HCT116 (cell line): Measurements from ENCODE around the gene SLC25A53. TPM values are rescaled to one million over a fixed set of nuclear protein-coding genes. Genes with fewer than 3 reads are reported as not detected.

Source experiments
- ATAC-seq: fragments of 200-7000 bp; cut with Tn5 transposase; 2 replicates; pipeline ENCODE4 v1.9.1; 2020; ENCODE audit warnings: mild to moderate bottlenecking, moderate library complexity
- BruUV-seq: library from RNA; stranded (reverse); fragments of 400-500 nt; replicated peaks from 2 replicates; lab custom pipeline; 2021; lab: Mats Ljungman, UMichigan
- CTCF ChIA-PET: fragments of 300-600 bp; sonication (Branson Sonifier 250); formaldehyde crosslinking; loops from one replicate; lab custom pipeline; 2021; ENCODE audit warnings: antibody characterized with exemption; lab: Charles Lee
- POLR2A ChIA-PET: fragments of 300-600, 350-600 bp; sonication (Branson Sonifier 250); formaldehyde crosslinking; loops from one replicate; lab custom pipeline; 2021; ENCODE audit warnings: antibody characterized with exemption; lab: Charles Lee
- RAD21 ChIA-PET, 2 experiments: fragments of 300-600 bp; sonication (Branson Sonifier 250); formaldehyde crosslinking; loops; one replicate each; lab custom pipeline; 2023; ENCODE audit warnings: low total read pairs in 2 of 2; ENCODE audit not compliant: uncharacterized antibody in 2 of 2, unreplicated experiment in 2 of 2, low non-redundant PET in 1 of 2; lab: Charles Lee
- DNase-seq: peaks from one replicate; pipeline ENCODE4 v3.0.0-alpha.2; 2010; ENCODE audit warnings: low read depth, low spot score
- H2AFZ ChIP-seq: fragments of 200-600 bp; shearing (Covaris generic), sonication (generic); 2 replicates; pipeline ENCODE4 v1.6.1; 2017; ENCODE audit warnings: low read depth, mixed run types, mixed read lengths, antibody characterized with exemption, low read length; ENCODE audit not compliant: poor library complexity, severe bottlenecking
- H3K27ac ChIP-seq: 2 replicates; pipeline ENCODE4 v1.5.1; 2012; ENCODE audit warnings: low read depth, low read length
- H3K27me3 ChIP-seq: fragments of 200-600 bp; sonication (generic); 2 replicates; pipeline ENCODE4 v1.6.1; 2016; ENCODE audit warnings: mixed run types, low read length, mixed read lengths; ENCODE audit not compliant: insufficient read depth
- H3K36me3 ChIP-seq, 2 experiments: fragments of 200-500 bp in 1 of 2; fragments of 200-600 bp in 1 of 2; sonication (Bioruptor generic) in 1 of 2; sonication (generic) in 1 of 2; 2 replicates each; pipeline versions ENCODE4 v1.5.1 to v1.6.1; 2014 to 2016; ENCODE audit warnings: low read length in 2 of 2, inconsistent platforms in 1 of 2, mixed read lengths in 1 of 2, mixed run types in 1 of 2; ENCODE audit not compliant: insufficient read depth in 2 of 2, control insufficient read depth in 1 of 2
- H3K4me1 ChIP-seq, 2 experiments: fragments of 200-600 bp in 1 of 2; sonication (generic) in 1 of 2; 2 replicates each; pipeline versions ENCODE4 v1.5.1 to v1.6.1; 2012 to 2017; ENCODE audit warnings: low read length in 2 of 2, inconsistent platforms in 1 of 2, mild to moderate bottlenecking in 1 of 2, mixed read lengths in 1 of 2, mixed run types in 1 of 2, moderate library complexity in 1 of 2; ENCODE audit not compliant: insufficient read depth in 2 of 2, control insufficient read depth in 1 of 2
- H3K4me2 ChIP-seq: fragments of 200-600 bp; sonication (generic); 2 replicates; pipeline ENCODE4 v1.6.1; 2017; ENCODE audit warnings: mixed run types, low read length, mixed read lengths
- H3K4me3 ChIP-seq, 2 experiments: fragments of 200-600 bp in 1 of 2; sonication (generic) in 1 of 2; replicated peaks in 1 of 2; 2 replicates each; pipeline ENCODE4 v1.5.1; 2011 to 2016; ENCODE audit warnings: low read length in 2 of 2, control low read depth in 1 of 2, low read depth in 1 of 2, mild to moderate bottlenecking in 1 of 2, mixed read lengths in 1 of 2, mixed run types in 1 of 2
- H3K79me2 ChIP-seq: fragments of 200-600 bp; sonication (generic); 2 replicates; pipeline ENCODE4 v1.6.1; 2017; ENCODE audit warnings: mild to moderate bottlenecking, mixed run types, low read length, moderate library complexity, mixed read lengths; ENCODE audit not compliant: insufficient read depth
- H3K9ac ChIP-seq: fragments of 200-600 bp; sonication (generic); 2 replicates; pipeline ENCODE4 v1.6.1; 2016; ENCODE audit warnings: low read length, mixed read lengths
- H3K9me2 ChIP-seq: fragments of 200-600 bp; sonication (generic), shearing (Covaris generic); 2 replicates; pipeline ENCODE4 v1.6.1; 2017; ENCODE audit warnings: mixed run types, mild to moderate bottlenecking, moderate library complexity; ENCODE audit not compliant: insufficient read depth
- H3K9me3 ChIP-seq, 2 experiments: fragments of 200-500 bp in 1 of 2; fragments of 200-600 bp in 1 of 2; sonication (Bioruptor generic) in 1 of 2; sonication (generic) in 1 of 2; 2 replicates each; pipeline ENCODE4 v1.6.1; 2014 to 2017; ENCODE audit warnings: low read length in 2 of 2, mixed read lengths in 2 of 2, inconsistent platforms in 1 of 2, low read depth in 1 of 2, mild to moderate bottlenecking in 1 of 2, mixed run types in 1 of 2, moderate library complexity in 1 of 2; ENCODE audit not compliant: control insufficient read depth in 1 of 2, insufficient read depth in 1 of 2
- H4K20me1 ChIP-seq: fragments of 200-600 bp; sonication (generic), shearing (Covaris generic); 2 replicates; pipeline ENCODE4 v1.6.1; 2017; ENCODE audit warnings: mixed run types, mild to moderate bottlenecking, moderate library complexity; ENCODE audit not compliant: insufficient read depth
- CBX3 ChIP-seq: IDR thresholded peaks from 2 replicates; pipeline ENCODE4 v1.6.1; 2012; ENCODE audit warnings: low read depth
- EZH2phosphoT487 ChIP-seq: fragments of 200-600 bp; IDR thresholded peaks from 2 replicates; pipeline ENCODE4 v1.6.1; 2018; ENCODE audit warnings: antibody characterized with exemption, borderline replicate concordance
- POLR2AphosphoS5 ChIP-seq: IDR thresholded peaks from 2 replicates; pipeline ENCODE4 v1.6.1; 2011; ENCODE audit warnings: mild to moderate bottlenecking, low read depth, low read length, moderate library complexity
- SIN3A ChIP-seq: IDR thresholded peaks from 2 replicates; pipeline ENCODE4 v1.6.1; 2012; ENCODE audit warnings: low read depth
- SP1 ChIP-seq: IDR thresholded peaks from 2 replicates; pipeline ENCODE4 v1.6.1; 2012; ENCODE audit warnings: low read depth
- TCF7L2 ChIP-seq: IDR thresholded peaks from 2 replicates; pipeline ENCODE4 v1.7.0; 2011; ENCODE audit warnings: borderline replicate concordance, inconsistent platforms; ENCODE audit not compliant: insufficient read depth, insufficient read length; ENCODE audit errors: extremely low read depth
- YY1 ChIP-seq: IDR thresholded peaks from 2 replicates; pipeline ENCODE4 v1.6.1; 2011; ENCODE audit warnings: low read length, low read depth, moderate library complexity, mild to moderate bottlenecking; ENCODE audit not compliant: insufficient replicate concordance; ENCODE audit errors: extremely low read depth
- ZFX ChIP-seq: fragments of 450-650 bp; IDR thresholded peaks from 2 replicates; pipeline ENCODE4 v1.6.1; 2017
- intact Hi-C: fragments of 100-400 bp; cut with micrococcal nuclease; formaldehyde crosslinking; loops from 2 replicates; pipeline ENCODE4 v1.10.0; 2022
- total RNA-seq: library from RNA; stranded (reverse); gene quantifications from one replicate; pipeline ENCODE4 v1.2.1, GENCODE V29; 2021; ENCODE audit not compliant: unreplicated experiment
- TF ChIP-seq, protein P1 (sequence below): IDR thresholded peaks from 2 replicates; pipeline ENCODE4 v1.6.1; 2012
- TF ChIP-seq, protein P2 (sequence below): IDR thresholded peaks from 2 replicates; pipeline ENCODE4 v1.6.1; 2012

Gene SLC25A53
- total RNA-seq, 1 experiment from 2014 or later = 3.4 TPM

DNA sequence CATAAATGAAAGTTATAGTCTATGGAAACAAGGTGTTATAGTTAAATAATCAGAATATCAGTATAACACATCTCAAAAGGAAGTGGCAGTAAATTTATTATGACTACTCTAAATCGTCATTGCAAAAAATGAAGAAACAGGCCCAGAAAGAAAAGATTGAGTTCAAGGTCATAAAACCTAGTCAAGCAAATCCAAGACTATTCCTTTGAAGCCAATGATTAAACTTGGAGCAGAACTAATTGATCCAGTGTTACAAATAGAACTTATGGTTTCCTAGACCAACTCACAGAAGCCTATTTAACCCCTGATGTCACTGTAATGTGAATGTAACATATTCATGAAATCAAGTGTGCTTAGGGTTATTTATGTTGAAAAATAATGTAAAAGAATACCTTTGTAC lies 11.3 kb upstream of the SLC25A53 start:
- DNase-seq = no peak
- Histone ChIP-seq H4K20me1 (no peaks in the 10 kb centered on the region), H3K36me3 (no peaks in the 10 kb centered on the region), H3K27ac (no peak overlapping the region), H3K9ac (no peak overlapping the region), H3K4me2 (peak overlapping the region; percentile 81), H3K9me2 (no peaks in the 10 kb centered on the region), H3K4me1 (peaks cover 2 to 11% of the 10 kb centered on the region in 2 experiments; a peak in 1 of 4 replicates), H3K27me3 (no peaks in the 10 kb centered on the region), H2AFZ (no peak overlapping the region), H3K4me3 (peak overlapping the region in 1 of 2 experiments; percentile 70; a peak in 1 of 4 replicates), H3K9me3 (no peaks in the 10 kb centered on the region), H3K79me2 (peaks cover 63% of the 10 kb centered on the region)
- BruUV-seq = TSS peak; percentile 50
- intact Hi-C loops = no loop called here
- ChIA-PET POLR2A (no interaction called here), RAD21 (no interaction called here), CTCF (no interaction called here)
- TF ChIP-seq POLR2AphosphoS5 = no peak
- TF ChIP-seq, protein P1, sequence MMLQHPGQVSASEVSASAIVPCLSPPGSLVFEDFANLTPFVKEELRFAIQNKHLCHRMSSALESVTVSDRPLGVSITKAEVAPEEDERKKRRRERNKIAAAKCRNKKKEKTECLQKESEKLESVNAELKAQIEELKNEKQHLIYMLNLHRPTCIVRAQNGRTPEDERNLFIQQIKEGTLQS = no peak
- TF ChIP-seq TCF7L2 = no peak
- TF ChIP-seq YY1 = no peak
- TF ChIP-seq, protein P2, sequence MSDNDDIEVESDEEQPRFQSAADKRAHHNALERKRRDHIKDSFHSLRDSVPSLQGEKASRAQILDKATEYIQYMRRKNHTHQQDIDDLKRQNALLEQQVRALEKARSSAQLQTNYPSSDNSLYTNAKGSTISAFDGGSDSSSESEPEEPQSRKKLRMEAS = no peak
- no peak for TF ChIP-seq EZH2phosphoT487
- no peak for TF ChIP-seq SP1
- TF ChIP-seq SIN3A = no peak
- ATAC-seq = no peak

DNA sequence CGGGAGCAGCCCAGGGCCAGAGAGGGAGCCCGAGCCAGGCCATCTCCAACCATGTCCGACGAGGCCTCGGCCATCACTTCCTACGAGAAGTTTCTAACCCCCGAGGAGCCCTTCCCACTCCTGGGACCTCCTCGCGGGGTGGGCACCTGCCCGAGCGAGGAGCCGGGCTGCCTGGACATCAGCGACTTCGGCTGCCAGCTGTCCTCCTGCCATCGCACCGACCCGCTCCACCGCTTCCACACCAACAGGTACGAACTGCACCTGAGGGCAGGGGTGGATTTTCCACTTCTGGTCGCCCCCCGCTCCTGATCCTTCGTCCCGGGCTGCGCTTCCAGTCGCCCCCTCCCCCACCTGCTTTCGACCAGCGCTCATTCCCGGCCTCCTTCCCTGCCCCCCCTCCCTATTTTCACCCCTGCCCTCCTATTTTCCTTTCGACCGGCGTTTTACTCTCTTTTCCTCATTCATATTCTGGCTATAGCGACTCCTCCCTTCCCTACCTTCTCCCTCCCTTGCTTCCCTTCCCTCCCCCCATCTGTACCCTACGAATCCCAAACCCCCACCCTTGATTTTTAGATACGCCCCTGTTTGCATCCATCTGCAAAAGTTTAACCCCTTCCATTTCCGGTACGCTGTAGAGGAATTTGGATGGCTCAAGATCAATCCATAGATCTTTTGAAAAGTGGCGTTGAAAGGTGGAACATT lies 10.1 kb upstream of the SLC25A53 start:
- DNase-seq = no peak
- ATAC-seq = peak; percentile 7
- intact Hi-C loops = no loop called here

More for the DNA sequence above, 10.1 kb upstream of the SLC25A53 start:
- Histone ChIP-seq H3K79me2 (peaks cover 53% of the 10 kb centered on the region), H3K9me3 (no peaks in the 10 kb centered on the region), H3K4me3 (peak overlapping the region; percentile 70 to 72), H3K27me3 (no peaks in the 10 kb centered on the region), H3K4me2 (peak overlapping the region; percentile 81), H2AFZ (no peak overlapping the region), H3K27ac (peak overlapping the region; percentile 84), H4K20me1 (no peaks in the 10 kb centered on the region), H3K9me2 (no peaks in the 10 kb centered on the region), H3K9ac (peak overlapping the region; percentile 76), H3K4me1 (peaks cover 2 to 11% of the 10 kb centered on the region in 2 experiments; a peak in 1 of 4 replicates), H3K36me3 (no peaks in the 10 kb centered on the region)
- POLR2A ChIA-PET = interaction anchor here (0.6 to 1.7 kb wide), 2 partner anchors 10 to 799 kb away, joined by 4 to 7 read pairs; partner anchors contain the start of gene SLC25A53
- CTCF ChIA-PET = interaction anchor here (1.0 kb wide), 1 partner anchor 104 kb away, joined by 3 read pairs; no protein-coding TSS in a partner anchor
- RAD21 ChIA-PET = no interaction called here
- BruUV-seq = no TSS peak
- TF ChIP-seq CBX3 (no peak), ZFX (peak; percentile 28; the same call in 1 of the 2 replicates)
- TF ChIP-seq, all 23 proteins: peak for 1
